Kidney epithelial cell (primary cell): ENCODE data around the gene CPEB3. TPM values are rescaled to one million over a fixed set of nuclear protein-coding genes. Genes with fewer than 3 reads are reported as not detected.
"Not testable (repeated sequence)": the region's sequence is repeated elsewhere in the genome, so short reads cannot be mapped to it uniquely, and the experiment has no call there.

Experiments used
- DNase-seq: peaks from one replicate; pipeline ENCODE4 v3.0.0-alpha.2; 2010; ENCODE audit warnings: low read depth
- H3K27me3 ChIP-seq: 2 replicates; pipeline ENCODE4 v1.6.0; 2011; ENCODE audit warnings: low read length; ENCODE audit not compliant: control insufficient read depth, insufficient read depth
- H3K36me3 ChIP-seq: 2 replicates; pipeline ENCODE4 v1.5.1; 2011; ENCODE audit warnings: low read length; ENCODE audit not compliant: control insufficient read depth, insufficient read depth
- H3K4me3 ChIP-seq: 2 replicates; pipeline ENCODE4 v1.5.1; 2011; ENCODE audit warnings: low read depth, mild to moderate bottlenecking, control low read depth, low read length
- total RNA-seq: library from RNA; depleted of rRNA; stranded (reverse); fragments of >200 nt; gene quantifications from 2 replicates; pipeline ENCODE4 v1.2.3, GENCODE V29; 2015
- TF ChIP-seq, protein P1 (sequence below): IDR thresholded peaks from 2 replicates; pipeline ENCODE4 v1.5.1; 2011; ENCODE audit warnings: mild to moderate bottlenecking, moderate library complexity, low read length, control low read depth, inconsistent platforms; ENCODE audit not compliant: insufficient read depth, poor library complexity, severe bottlenecking

CPEB3 gene
- total RNA-seq, 1 donor from 2014 or later = 1.2 TPM

- DNase-seq = no peak
- Histone ChIP-seq H3K36me3 (no peaks in the 10 kb centered on the region), H3K4me3 (no peak overlapping the region), H3K27me3 (no peaks in the 10 kb centered on the region)
- TF ChIP-seq, protein P1, sequence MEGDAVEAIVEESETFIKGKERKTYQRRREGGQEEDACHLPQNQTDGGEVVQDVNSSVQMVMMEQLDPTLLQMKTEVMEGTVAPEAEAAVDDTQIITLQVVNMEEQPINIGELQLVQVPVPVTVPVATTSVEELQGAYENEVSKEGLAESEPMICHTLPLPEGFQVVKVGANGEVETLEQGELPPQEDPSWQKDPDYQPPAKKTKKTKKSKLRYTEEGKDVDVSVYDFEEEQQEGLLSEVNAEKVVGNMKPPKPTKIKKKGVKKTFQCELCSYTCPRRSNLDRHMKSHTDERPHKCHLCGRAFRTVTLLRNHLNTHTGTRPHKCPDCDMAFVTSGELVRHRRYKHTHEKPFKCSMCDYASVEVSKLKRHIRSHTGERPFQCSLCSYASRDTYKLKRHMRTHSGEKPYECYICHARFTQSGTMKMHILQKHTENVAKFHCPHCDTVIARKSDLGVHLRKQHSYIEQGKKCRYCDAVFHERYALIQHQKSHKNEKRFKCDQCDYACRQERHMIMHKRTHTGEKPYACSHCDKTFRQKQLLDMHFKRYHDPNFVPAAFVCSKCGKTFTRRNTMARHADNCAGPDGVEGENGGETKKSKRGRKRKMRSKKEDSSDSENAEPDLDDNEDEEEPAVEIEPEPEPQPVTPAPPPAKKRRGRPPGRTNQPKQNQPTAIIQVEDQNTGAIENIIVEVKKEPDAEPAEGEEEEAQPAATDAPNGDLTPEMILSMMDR = no peak
Measured at GRCh38 chr10:92238054-92238585, 52.8 kb downstream of the CPEB3 start.

DNA sequence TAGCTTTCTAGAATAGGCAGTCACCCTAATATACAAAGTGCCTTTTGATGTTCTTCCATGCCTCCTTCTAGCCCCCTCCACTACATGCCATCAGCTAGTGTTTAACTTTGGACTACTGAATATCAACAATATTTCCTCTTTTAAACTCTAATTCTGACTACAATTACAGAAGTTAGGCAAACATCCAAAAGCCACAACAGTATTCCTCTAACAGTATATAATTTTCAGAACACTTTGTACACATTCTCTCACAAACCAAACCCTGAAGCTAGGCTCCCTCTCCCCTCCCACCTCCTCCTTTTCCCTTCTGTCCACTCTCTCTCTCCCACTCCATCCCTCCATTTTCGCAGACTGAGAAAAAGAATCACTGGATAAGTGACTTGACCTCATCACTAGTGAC, 59.7 kb downstream of the CPEB3 start:
- Histone ChIP-seq H3K36me3 (no peaks in the 10 kb centered on the region), H3K4me3 (no peak overlapping the region), H3K27me3 (no peaks in the 10 kb centered on the region)
- DNase-seq = no peak
- TF ChIP-seq, protein P1 = no peak

DNA sequence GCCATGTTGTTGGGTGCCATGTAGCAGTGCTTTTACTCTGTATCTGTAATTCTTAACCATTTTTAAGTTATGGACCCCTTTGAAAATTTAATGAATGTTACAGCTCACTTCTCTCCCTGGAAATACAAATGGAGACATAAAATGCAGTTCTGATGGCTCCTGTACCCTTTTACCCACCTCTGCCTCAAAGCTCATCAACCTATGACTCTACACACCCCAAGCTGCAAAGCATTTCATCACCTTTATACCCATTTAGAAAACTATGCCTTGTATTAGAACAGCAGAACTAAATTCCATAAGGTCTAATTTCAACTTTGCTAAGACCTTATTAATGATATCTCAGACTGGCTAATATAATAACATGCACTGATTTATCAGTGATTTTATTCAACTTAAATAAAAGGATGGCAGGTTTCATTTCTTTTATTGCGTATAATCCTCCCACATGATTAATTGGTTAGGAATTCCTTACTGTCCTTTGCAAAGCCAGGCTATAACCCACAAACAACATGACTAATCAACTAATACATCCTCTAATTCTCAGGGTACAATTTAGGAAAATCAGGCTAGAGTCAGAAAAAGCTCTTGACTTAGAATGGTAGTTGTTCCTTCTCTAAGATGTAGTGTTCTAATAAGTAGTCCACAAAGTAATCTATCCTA, 68.1 kb downstream of the CPEB3 start:
- Histone ChIP-seq H3K27me3 (no peaks in the 10 kb centered on the region), H3K4me3 (no peak overlapping the region), H3K36me3 (no peaks in the 10 kb centered on the region)
- TF ChIP-seq, protein P1 = no peak
- no peak for DNase-seq

DNA sequence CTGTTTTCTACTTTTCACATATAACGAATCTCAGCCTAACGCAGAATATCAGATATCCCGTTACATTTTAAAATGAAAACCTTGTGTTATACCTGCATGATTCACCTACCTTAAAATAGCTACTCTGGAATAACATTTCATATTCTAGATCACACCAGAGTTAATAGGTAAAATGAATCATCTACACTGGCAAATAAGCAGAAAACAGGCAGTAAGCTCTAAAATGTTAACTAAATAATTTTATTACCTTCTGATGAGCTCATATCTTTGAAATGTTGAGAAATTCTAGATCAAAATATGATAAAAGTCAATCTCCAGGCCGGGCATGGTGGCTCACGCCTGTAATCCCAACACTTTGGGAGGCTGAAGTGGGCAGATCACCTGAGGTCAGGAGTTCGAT, 71.3 kb downstream of the CPEB3 start:
- Histone ChIP-seq H3K27me3 (no peaks in the 10 kb centered on the region), H3K36me3 (no peaks in the 10 kb centered on the region), H3K4me3 (no peak overlapping the region)
- TF ChIP-seq, protein P1 = no peak
- no peak for DNase-seq

GRCh38 chr10:92218569-92218968, 72.3 kb downstream of the CPEB3 start:
- TF ChIP-seq, protein P1 = no peak
- no peak overlapping the region for H3K4me3 ChIP-seq
- H3K36me3 ChIP-seq = no peaks in the 10 kb centered on the region
- no peak for DNase-seq
- H3K27me3 ChIP-seq = no peaks in the 10 kb centered on the region

GRCh38 chr10:92216608-92217007, 74.3 kb downstream of the CPEB3 start:
- H3K27me3 ChIP-seq, DNase-seq, H3K36me3 ChIP-seq, H3K4me3 ChIP-seq: not testable (repeated sequence)

DNA sequence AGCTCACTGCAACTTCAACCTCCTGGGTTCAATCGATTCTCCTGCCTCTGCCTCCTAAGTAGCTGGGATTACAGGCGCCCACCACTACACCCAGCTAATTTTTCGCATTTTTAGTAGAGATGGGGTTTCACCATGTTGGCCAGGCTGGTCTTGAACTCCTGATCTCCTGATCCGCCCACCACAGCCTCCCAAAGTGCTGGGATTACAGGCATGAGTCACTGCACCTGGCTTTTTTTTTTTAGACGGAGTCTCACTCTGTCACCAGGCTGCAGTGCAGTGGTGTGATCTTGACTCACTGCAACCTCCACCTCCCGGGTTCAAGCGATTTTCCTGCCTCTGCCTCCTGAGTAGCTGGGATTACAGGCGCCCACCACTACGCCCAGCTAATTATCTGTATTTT, 75.7 kb downstream of the CPEB3 start:
- not testable (repeated sequence) for DNase-seq, H3K36me3 ChIP-seq, H3K4me3 ChIP-seq, H3K27me3 ChIP-seq
